ENCODE results near the gene SURF1.

GRCh38 chr9:133361507-133362092 is 5.3 kb upstream of the SURF1 start:
- TF ChIP-seq CTCF (IDR thresholded peaks at IDR 0.05) (no peak), ZFX (IDR thresholded peaks at IDR 0.05; ENCODE audit: borderline replicate concordance) (no peak)

Measured in 22Rv1 (cell line).